ENCODE measurements around the gene ABR.
"Not testable (repeated sequence)": the region's sequence is repeated elsewhere in the genome, so short reads cannot be mapped to it uniquely, and the experiment has no call there.

The ABR gene

GRCh38 chr17:1095090-1095852 is 84.5 kb downstream of the ABR start:
- no peak for DNase-seq (ENCODE audit: low read depth in 2 of 2)

- no peak for DNase-seq (ENCODE audit: low read depth in 2 of 2)
These were observed 85.2 kb downstream of the ABR start for GRCh38 chr17:1094591-1094990.

GRCh38 chr17:1091900-1092299 is 87.9 kb downstream of the ABR start:
- no peak for DNase-seq (ENCODE audit: low read depth in 2 of 2)

DNA sequence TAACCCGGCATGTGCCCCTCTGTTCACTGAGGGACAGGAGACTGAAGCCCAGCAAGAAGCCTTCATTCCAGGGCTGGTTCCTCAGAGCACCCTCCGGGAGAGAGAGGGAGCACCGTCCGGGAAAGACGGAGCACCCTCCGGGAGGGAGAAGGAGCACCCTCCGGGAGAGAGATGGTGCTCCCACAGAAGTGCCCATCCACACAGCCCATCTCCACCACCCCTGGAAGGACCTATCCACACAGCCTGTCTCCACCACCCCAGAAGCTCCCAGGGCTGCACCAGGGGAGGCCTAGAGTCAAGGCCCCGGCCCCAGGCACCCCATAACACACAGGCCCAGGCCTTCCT is 88.6 kb downstream of the ABR start:
- no peak for DNase-seq (ENCODE audit: low read depth in 2 of 2)

DNA sequence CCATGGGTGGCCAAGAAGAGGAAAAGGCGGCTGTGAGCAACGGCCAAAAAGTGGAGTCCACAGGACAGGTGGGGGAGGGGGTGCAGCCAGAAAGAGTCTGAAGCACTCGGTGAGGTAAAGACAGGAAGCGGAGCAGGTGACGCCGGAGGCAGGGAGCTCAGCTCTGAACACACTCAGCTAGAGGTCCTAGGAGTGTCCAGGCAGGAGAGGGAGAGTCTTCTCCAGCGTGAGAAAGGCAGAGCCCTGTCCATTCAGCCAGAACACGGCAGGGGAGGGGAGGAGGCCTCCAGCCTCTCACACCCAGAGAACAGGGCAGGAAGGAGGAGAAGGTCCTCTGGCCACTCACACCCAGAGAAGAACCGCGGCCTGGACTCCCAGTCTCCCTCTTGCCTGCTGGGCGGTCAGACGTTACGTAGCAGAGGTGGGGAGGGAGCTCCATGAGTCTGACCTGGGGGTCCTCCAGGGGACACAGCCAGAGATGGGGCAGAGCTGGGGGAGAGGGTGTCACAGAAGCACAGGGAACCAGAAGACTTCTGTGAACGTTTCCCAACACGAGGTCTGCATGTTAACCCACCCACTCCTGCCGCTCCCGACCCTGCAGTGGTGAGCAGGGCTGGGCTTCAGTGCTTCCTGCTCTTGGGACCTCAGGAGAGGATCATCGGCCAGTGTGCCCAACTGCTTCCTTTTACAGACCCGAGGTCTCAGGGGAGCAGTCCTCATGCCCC is 89.2 kb downstream of the ABR start:
- DNase-seq (ENCODE audit: low read depth in 2 of 2) = no peak

DNA sequence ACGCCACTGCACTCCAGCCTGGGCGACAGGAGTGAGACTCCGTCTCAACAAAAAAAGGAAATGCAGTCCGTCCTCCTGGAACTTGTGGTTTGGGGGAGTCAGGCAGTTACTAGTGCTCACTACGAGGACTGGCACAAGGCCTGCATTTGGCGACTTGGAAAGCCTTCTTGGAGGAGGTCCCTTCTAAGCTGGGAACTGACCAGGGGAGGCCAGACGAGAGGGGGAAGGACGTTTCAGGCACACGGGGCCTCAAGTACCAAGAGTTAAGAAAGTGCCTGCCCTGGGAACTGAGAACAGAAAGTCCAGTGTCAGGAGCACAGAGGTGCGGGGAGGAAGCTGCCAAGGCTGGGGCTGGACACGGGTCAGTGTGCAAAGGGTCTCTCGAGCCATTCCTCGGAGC is 89.9 kb downstream of the ABR start:
- no peak for DNase-seq (ENCODE audit: low read depth in 2 of 2)

- DNase-seq (ENCODE audit: low read depth in 2 of 2) = no peak
These were observed 92.2 kb downstream of the ABR start for GRCh38 chr17:1087381-1088241.

DNA sequence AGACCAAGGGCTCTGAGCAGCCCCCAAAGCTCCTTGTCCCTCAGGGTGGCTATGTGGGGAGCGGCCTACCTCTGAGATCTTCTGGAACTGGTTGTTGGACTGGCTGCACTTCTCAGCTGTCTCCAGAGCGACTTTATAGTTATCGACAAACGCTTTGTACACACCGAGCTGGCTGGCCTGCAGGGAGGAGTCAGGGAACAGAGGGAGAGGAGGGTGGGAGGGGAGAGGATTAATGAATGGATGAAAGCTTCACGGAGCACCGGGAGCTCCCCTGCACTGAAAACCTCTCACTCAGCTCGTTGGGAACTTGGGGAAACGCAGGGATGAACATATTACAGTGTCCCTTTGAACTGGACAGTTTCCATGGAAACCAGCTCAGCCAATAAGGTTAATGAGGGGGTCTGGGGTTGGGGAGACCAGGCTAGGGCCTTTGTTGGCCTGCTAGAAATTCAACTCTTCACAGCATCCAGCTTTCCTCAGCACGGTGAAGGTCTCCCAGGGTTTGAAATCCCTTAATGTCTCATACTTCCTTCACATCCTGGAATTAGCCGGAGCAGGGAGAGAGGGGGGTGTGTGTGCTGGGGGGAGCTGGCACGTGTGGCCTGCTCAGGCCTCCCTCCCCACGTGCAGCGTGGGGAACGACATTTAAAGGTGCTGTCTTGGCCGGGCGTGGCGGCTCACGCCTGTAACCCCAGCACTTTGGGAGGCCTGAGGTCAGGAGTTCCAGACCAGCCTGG is 96.2 kb downstream of the ABR start:
- no peak for DNase-seq (ENCODE audit: low read depth in 2 of 2)

DNA sequence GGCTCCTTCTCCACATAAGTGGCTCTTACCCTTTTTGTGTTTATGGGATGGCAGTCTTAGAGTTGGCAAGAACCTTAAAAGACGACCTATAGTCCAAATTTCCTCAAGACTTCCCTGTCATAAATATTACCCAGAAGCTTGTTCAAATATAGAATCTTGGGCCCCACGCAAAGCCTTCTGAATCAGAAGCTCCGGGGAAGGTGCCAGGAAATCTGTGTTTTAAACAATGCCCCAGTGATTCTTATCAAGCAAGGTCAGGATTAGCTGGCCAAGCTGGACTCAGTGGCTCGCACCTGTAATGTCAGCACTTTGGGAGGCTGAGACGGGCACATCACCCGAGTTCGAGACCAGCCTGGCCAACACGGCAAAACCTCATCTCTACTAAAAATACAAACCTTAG is 97.2 kb downstream of the ABR start:
- no peak for DNase-seq (ENCODE audit: low read depth in 2 of 2)

GRCh38 chr17:1078831-1079561 is 100.8 kb downstream of the ABR start:
- no peak for DNase-seq (ENCODE audit: low read depth in 2 of 2)

DNA sequence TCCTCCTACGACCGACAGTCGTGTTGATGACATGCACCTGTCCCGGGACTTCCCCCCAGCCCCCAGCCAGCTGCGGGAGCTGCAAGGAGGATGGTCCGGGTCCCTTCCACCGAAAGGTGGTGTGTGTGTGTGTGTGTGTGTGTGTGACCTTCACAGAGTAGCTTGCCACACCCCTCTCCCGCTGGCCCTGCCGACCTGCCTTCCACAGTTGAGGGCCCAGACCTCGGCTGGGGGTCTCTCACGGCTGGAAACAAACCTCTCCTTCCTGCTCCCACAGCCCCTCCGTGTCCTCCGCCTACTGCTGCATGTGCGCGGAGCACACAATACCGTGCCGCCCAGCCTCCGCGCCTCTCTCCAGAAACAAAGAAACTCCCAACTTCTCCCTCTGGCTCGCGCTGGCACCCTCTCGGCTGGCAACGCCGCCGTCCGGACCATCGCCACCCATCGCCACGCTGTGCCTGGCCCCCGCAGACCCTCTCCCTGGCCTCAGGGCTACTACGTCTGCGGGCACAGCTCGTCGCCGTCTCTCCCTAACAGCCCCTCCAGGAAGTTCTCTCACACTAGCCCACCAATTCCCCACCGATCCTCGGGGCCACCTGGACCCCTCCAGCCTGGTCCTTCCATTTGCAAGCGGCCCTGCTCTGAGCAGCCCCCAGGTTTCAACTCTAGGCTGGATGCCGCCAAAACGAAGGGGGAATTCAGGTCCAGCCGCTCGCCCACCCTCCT is 101.6 kb downstream of the ABR start:
- DNase-seq (ENCODE audit: low read depth in 2 of 2) = no peak

DNA sequence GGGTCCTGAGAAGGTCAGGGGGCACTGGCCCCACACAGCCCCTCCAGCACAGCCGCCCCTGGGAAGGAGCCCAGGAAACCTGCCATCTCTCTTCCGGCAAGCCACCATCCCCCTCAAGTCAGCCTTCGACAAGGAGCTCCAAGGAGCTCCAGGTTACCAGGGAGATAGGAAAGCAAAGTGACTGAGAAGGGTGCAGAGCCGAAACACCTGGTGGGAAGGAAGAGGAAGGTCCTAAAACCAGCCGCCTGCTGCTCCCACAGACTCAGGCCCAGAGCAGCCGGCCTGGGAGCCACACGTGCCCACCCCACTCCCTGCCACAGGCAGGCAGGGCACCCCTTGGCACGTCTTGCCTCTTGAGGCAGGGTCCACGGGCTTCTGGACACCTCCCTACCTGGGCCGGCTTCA is 102.2 kb downstream of the ABR start:
- DNase-seq (ENCODE audit: low read depth in 2 of 2) = no peak

DNA sequence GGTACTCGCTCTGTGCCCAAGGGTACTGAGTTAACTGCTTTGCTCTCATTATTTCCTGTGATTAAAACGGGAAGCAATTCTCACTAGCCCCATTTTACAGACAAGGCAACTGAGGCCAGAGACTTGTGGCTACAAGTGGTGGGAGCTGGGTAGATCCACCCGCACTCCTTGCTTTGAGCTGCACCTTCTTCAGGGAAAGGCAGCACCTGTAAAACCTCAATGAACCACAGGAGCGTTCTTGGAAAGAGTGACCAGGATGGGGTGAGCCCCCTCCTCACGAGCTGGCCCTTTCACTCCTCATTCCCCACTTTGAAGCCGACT is 102.8 kb downstream of the ABR start:
- no peak for DNase-seq (ENCODE audit: low read depth in 2 of 2)

GRCh38 chr17:1076299-1076981 is 103.3 kb downstream of the ABR start:
- DNase-seq (ENCODE audit: low read depth in 2 of 2) = no peak

GRCh38 chr17:1074886-1075605 is 104.7 kb downstream of the ABR start:
- no peak for DNase-seq (ENCODE audit: low read depth in 2 of 2)

- not testable (repeated sequence) for DNase-seq (ENCODE audit: low read depth in 2 of 2)
These were observed 105.7 kb downstream of the ABR start for GRCh38 chr17:1073963-1074625.

GRCh38 chr17:1073241-1073962 is 106.4 kb downstream of the ABR start:
- no peak for DNase-seq (ENCODE audit: low read depth in 2 of 2)

DNA sequence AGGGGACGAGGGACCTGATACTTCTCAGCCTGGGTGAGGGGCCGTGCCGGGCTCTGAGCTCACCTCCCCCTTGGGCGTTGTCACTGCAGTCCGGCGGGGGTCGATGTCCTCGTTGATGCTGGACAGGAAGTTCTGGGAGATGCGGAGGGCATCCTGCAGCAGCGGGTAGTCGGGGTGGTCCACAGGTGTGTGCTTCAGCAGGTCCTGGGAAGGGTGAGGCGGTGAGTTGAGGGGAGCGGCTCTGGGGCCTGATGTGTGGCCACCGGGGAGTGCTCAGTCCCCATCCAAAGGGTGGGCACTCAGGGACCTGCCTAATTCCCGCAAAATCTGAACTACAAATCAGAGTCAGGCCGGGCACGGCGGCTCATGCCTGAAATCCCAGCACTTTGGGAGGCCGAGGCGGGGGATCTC is 107.2 kb downstream of the ABR start:
- no peak for DNase-seq (ENCODE audit: low read depth in 2 of 2)
